ENCODE results near the gene TRAF3IP1.

DNA sequence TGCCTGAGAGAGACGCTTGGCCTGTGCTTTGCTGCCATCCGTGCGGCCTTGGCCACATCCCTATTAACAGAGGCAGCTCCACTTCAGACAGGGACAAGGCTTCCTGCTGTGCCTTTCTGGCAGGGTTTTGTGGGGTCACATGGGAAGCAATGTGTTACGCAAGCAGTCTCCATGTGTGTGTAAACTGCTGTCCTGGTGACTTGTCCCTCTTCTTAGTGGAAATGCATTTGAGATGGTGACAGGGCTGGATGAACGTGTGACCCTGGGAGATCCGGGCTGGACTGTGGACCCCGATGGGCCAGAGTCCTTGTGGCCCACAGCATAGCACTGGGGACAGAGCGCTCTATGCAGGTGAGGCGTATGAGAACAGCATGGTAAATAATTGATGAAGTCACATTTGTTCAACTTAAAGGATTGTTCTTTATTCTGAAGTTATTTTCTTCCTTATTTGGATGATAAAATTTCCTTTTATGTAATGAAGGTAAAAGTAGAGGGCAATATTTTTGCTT is 129.6 kb downstream of the TRAF3IP1 start:
- TF ChIP-seq, protein P1, sequence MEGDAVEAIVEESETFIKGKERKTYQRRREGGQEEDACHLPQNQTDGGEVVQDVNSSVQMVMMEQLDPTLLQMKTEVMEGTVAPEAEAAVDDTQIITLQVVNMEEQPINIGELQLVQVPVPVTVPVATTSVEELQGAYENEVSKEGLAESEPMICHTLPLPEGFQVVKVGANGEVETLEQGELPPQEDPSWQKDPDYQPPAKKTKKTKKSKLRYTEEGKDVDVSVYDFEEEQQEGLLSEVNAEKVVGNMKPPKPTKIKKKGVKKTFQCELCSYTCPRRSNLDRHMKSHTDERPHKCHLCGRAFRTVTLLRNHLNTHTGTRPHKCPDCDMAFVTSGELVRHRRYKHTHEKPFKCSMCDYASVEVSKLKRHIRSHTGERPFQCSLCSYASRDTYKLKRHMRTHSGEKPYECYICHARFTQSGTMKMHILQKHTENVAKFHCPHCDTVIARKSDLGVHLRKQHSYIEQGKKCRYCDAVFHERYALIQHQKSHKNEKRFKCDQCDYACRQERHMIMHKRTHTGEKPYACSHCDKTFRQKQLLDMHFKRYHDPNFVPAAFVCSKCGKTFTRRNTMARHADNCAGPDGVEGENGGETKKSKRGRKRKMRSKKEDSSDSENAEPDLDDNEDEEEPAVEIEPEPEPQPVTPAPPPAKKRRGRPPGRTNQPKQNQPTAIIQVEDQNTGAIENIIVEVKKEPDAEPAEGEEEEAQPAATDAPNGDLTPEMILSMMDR (IDR thresholded peaks at IDR 0.05) = no peak
- no peak for TF ChIP-seq POLR2A (IDR thresholded peaks at IDR 0.05)

Measured in uterus (tissue), 2 donors.